Natural killer cell (primary cell): ENCODE measurements around the gene ZNF829. TPM values are rescaled to one million over a fixed set of nuclear protein-coding genes. Genes with fewer than 3 reads are reported as not detected.
A peak's percentile ranks its signal among the peaks of the same experiment; 100 is the strongest.

Experiments used
- ATAC-seq, 3 donors: fragments of 150-1000 bp in 2 of 3; fragments of 200-7000 bp in 1 of 3; cut with Tn5 transposase; 1 replicate in 1 of 3; 2 replicates in 2 of 3; pipeline ENCODE4 v1.10.0; 2021; ENCODE audit warnings: mild to moderate bottlenecking in 2 of 3, moderate library complexity in 2 of 3
- DNase-seq, 2 donors: peaks; one replicate each; pipeline versions ENCODE4 v3.0.0 to v3.0.0-alpha.2; 2013 to 2021; ENCODE audit warnings: mixed read lengths in 1 of 2
- H3K27ac ChIP-seq: one replicate; pipeline ENCODE4 v1.5.1; 2013; ENCODE audit warnings: mild to moderate bottlenecking, low read length
- H3K27me3 ChIP-seq: one replicate; pipeline ENCODE4 v1.6.1; 2013; ENCODE audit warnings: low read length; ENCODE audit not compliant: control insufficient read depth, insufficient read depth
- H3K36me3 ChIP-seq: one replicate; pipeline ENCODE4 v1.6.1; 2013; ENCODE audit warnings: low read length; ENCODE audit not compliant: control insufficient read depth, insufficient read depth
- H3K4me1 ChIP-seq: one replicate; pipeline ENCODE4 v1.6.1; 2013; ENCODE audit warnings: low read length; ENCODE audit not compliant: control insufficient read depth, insufficient read depth
- H3K4me3 ChIP-seq: one replicate; pipeline ENCODE4 v1.5.1; 2013; ENCODE audit warnings: low read length
- H3K9me3 ChIP-seq: one replicate; pipeline ENCODE4 v1.6.1; 2013; ENCODE audit warnings: low read length; ENCODE audit not compliant: control insufficient read depth, insufficient read depth
- H3K27ac Mint-ChIP-seq, 2 donors: one replicate each; pipeline ENCODE4 v1.8.0; 2022; ENCODE audit warnings: mild to moderate bottlenecking in 2 of 2, mixed read lengths in 2 of 2, moderate library complexity in 1 of 2
- H3K27me3 Mint-ChIP-seq, 2 donors: one replicate each; pipeline ENCODE4 v1.8.0; 2022; ENCODE audit warnings: low read depth in 2 of 2, mixed read lengths in 2 of 2
- H3K36me3 Mint-ChIP-seq: one replicate; pipeline ENCODE4 v1.8.0; 2022; ENCODE audit warnings: mixed read lengths
- H3K4me1 Mint-ChIP-seq, 2 donors: one replicate each; pipeline ENCODE4 v1.8.0; 2022; ENCODE audit warnings: mixed read lengths in 2 of 2
- H3K4me3 Mint-ChIP-seq: one replicate; pipeline ENCODE4 v1.8.0; 2022; ENCODE audit warnings: mild to moderate bottlenecking, moderate library complexity, mixed read lengths
- H3K9me3 Mint-ChIP-seq, 2 donors: one replicate each; pipeline ENCODE4 v1.8.0; 2022; ENCODE audit warnings: mixed read lengths in 2 of 2
- CTCF ChIP-seq: fragments of 200-600 bp; IDR thresholded peaks from one replicate; pipeline ENCODE4 v1.8.0; 2022; ENCODE audit warnings: antibody characterized with exemption
- WGBS: methylation state at CpG from one replicate; pipeline ENCODE4 v1.1.7; 2013; ENCODE audit warnings: missing lambda C conversion rate; ENCODE audit not compliant: insufficient coverage; 5-methylcytosine and 5-hydroxymethylcytosine counted together
- intact Hi-C: fragments of 100-400 bp; cut with micrococcal nuclease; formaldehyde crosslinking; loops from one replicate; pipeline ENCODE4 v1.14.2; 2022
- total RNA-seq, 4 donors: library from RNA; stranded (reverse); fragments of 120-200 nt in 1 of 4; gene quantifications; one replicate each; pipeline versions ENCODE4 v1.2.3 to v1.2.4, GENCODE V29; 2013 to 2022

Gene ZNF829
- total RNA-seq, 3 donors from 2014 or later (not counting 1 experiment from before 2014, with no cell fraction given) = 5.5 to 7.6 (median 5.5) TPM

DNA sequence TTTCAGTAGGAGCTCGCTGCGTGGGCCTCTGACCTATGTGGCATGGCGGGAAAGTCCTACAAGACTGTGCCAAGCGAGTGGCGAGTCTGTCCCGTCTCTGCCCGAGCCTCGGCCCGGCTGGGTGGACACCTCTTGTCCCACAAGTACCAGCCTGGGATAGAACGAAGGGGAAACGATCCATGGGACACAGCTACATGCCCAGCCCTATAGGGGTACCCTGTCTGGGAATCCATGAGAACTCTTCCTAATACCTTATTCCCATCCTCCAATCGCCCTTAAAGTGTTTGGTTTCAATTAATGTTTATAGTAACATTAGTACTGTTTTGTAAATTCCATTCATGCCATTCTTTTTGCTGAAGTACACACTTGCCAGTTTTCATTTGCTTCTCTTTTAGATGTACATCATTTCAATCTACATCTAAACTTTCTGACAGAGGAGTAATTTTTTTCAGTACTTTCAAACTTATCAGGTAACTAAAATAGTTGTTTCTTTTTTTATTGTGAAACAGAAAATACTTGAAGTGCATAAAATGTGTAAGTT, 77.2 kb downstream of the ZNF829 start:
- peak overlapping the region; percentile 80 for H3K4me3 ChIP-seq
- Mint-ChIP-seq H3K9me3 (peaks cover under 1 to 2% of the 10 kb centered on the region in 2 donors), H3K4me3 (no peak overlapping the region), H3K36me3 (peaks cover 9% of the 10 kb centered on the region), H3K27ac (no peak overlapping the region), H3K4me1 (peaks cover 0 to 6% of the 10 kb centered on the region in 2 donors), H3K27me3 (no peaks in the 10 kb centered on the region)
- H3K27me3 ChIP-seq = no peaks in the 10 kb centered on the region
- H3K27ac ChIP-seq = peak overlapping the region; percentile 94
- peaks cover 14% of the 10 kb centered on the region for H3K4me1 ChIP-seq
- peaks cover 4% of the 10 kb centered on the region for H3K36me3 ChIP-seq
- 51% methylated on average over 11 of the region's 12 CpGs for WGBS
- DNase-seq = no peak
- H3K9me3 ChIP-seq = peaks cover 3% of the 10 kb centered on the region
- TF ChIP-seq CTCF = no peak
- intact Hi-C loops = loop anchor here (1.0 kb wide), 4 partner anchors 11 to 77 kb away; partner anchors contain the start of genes ZNF345, ZNF568, ZNF829 and ZNF850
- no peak for ATAC-seq

Other genes starting within 250 kb of the ZNF829 start
- gene ZNF461, start 249.5 kb downstream of the ZNF829 start, total RNA-seq = 10 to 100 TPM; 10.3 to 22.3 (median 14.2) TPM
- gene ZNF567, start 228.7 kb downstream of the ZNF829 start, total RNA-seq = 10 to 100 TPM in 2 of 3 donors, 1 to 10 TPM in 1; 5.6 to 11.8 (median 10.5) TPM
- gene ZNF850, start 143.5 kb downstream of the ZNF829 start, total RNA-seq = 1 to 10 TPM; 1.7 to 4.3 (median 4.2) TPM
- 1 to 10 TPM; 2.6 to 6.8 (median 5.0) TPM for gene ZNF790, start 77.9 kb downstream of the ZNF829 start, total RNA-seq
- gene ZNF345, start 65.4 kb downstream of the ZNF829 start, total RNA-seq = 10 to 100 TPM in 2 of 3 donors, 1 to 10 TPM in 1; 7.1 to 19.5 (median 10.0) TPM
- 10 to 100 TPM in 2 of 3 donors, 1 to 10 TPM in 1; 9.4 to 15.5 (median 15.3) TPM for gene ZNF568, start within 50 bp of the ZNF829 start, total RNA-seq
- gene ZNF420, start 162.1 kb upstream of the ZNF829 start, total RNA-seq = 10 to 100 TPM in 2 of 3 donors, 1 to 10 TPM in 1; 6.4 to 15.6 (median 10.2) TPM